ENCODE measurements around the gene KLHL2.
"Not testable (repeated sequence)": the region's sequence is repeated elsewhere in the genome, so short reads cannot be mapped to it uniquely, and the experiment has no call there.

Gene KLHL2

GRCh38 chr4:165199722-165200121 is 7.6 kb upstream of the KLHL2 start:
- DNase-seq (ENCODE audit: low spot score), result no peak

GRCh38 chr4:165201806-165202205 is 5.6 kb upstream of the KLHL2 start:
- DNase-seq (ENCODE audit: low spot score), result no peak

- DNase-seq (ENCODE audit: low spot score), result no peak
Measured at GRCh38 chr4:165203541-165204461, 3.6 kb upstream of the KLHL2 start.

GRCh38 chr4:165204462-165204830 is 2.9 kb upstream of the KLHL2 start:
- no peak for DNase-seq (ENCODE audit: low spot score)

GRCh38 chr4:165207016-165207430 is 338 bp upstream of the KLHL2 start:
- DNase-seq (ENCODE audit: low spot score), result peak; percentile 67

- no peak for DNase-seq (ENCODE audit: low spot score)
Measured at GRCh38 chr4:165208221-165208652, 876 bp downstream of the KLHL2 start.

GRCh38 chr4:165208741-165209388 is 1.5 kb downstream of the KLHL2 start:
- DNase-seq (ENCODE audit: low spot score), result no peak

- DNase-seq (ENCODE audit: low spot score), result no peak
Measured at GRCh38 chr4:165209796-165210195, 2.4 kb downstream of the KLHL2 start.

DNA sequence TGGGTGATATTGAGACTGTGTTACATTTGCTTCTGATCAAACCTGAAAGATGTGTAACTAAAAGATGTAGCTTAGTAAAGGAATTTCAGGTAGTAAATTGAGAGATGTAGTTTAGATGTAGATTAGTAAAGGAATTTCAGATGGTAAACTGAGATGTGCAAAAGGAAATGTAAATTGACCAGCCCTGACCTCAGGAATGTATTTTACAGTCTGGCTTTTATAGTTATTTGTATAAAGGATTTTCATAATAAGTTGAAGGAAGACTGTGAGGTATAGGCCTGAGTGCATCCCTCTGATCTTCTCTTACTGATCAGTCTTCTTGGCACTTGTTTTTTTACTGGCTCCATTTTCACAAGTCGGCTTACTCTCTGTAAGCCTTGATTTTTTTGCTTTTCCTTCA is 3.2 kb downstream of the KLHL2 start:
- no peak for DNase-seq (ENCODE audit: low spot score)

DNA sequence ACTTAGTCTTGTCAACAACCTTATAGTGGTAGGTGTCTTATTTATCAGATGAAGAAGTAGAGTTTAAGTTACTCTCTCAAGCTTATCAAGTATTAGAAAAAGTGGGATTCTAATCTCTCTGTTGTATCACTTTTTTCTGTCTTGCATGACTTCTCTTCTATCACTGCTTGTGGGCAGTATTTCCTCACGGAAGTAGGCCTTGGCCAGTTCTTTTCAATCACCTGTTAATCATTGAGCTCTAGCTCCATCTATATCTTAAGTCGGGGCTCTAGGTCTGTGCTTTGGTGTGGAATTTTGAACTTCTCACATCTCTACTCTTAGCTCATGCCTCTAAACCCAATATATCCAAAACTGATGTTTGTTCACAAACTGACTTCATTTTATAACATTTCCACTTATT is 5.3 kb downstream of the KLHL2 start:
- DNase-seq (ENCODE audit: low spot score), result not testable (repeated sequence)

GRCh38 chr4:165213404-165213803 is 6.0 kb downstream of the KLHL2 start:
- DNase-seq (ENCODE audit: low spot score), result not testable (repeated sequence)

DNA sequence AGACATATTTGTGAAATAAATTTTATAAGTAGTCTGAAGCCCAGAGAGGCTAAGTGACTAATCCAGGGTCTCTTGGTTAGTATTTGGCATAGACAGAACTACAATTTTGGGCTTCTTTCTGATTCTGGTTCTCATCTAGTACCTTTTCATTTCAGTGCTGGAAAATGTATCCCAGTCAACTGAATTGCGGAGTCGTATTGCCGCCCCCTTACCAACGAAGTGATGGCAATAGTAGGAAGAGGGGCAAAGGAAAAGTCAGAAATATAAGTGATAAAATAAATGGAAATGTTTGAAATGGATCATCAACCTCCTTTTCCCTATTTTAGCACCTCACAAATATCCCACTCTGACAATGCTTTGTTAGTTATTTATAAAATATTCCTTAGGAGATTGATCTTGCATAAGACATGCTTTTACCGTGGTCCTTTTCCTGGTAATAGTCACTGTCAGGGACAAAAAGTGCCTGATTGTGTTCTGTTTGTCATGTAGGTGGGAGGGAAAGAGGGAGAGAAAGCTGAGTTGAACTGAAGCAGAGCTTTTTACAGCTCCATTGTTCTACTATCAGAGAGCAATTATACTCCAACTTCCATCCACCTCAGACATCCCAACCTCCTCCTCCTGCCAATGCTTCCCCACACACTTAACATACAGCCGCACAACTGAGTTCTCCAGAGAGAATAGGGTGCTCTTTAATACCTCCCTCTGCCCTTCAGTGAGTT is 6.8 kb downstream of the KLHL2 start:
- not testable (repeated sequence) for DNase-seq (ENCODE audit: low spot score)

DNA sequence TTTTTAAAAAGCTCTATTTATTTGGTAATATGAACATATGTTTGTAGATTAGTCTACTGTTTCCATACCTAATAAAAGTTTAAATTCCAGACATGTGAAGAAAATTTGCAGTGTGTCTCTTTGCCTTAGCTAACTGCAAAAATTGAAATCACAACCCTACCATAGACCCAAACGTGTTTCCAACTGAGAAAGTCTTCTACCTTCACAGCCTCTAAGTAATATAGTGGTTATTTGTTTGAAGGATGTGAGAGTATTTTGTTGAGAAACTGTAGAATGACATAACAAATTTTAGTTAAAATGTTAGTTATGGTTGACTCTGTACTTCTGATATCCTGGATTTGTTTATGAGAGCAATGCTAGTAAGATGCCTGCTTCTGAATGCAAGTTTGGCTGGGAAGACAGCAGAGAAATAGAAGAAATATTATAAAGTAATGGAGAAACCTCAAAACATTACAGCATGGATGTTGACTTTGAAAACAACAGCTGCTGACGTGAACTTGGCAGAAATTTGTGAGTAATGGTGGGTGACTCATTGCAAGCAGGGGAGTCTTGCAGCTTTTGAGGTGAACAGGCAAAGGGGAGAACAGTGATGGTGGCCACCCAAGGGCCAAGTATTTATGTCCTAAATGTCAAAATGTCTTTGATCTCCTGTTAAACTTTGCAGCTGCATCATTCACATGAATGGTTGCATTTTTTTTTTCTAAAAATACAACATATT is 7.8 kb downstream of the KLHL2 start:
- DNase-seq (ENCODE audit: low spot score), result not testable (repeated sequence)

GRCh38 chr4:165215761-165216487 is 8.6 kb downstream of the KLHL2 start:
- DNase-seq (ENCODE audit: low spot score), result not testable (repeated sequence)

GRCh38 chr4:165217325-165217724 is 10.0 kb downstream of the KLHL2 start:
- no peak for DNase-seq (ENCODE audit: low spot score)

GRCh38 chr4:165221306-165221705 is 13.9 kb downstream of the KLHL2 start:
- DNase-seq (ENCODE audit: low spot score), result not testable (repeated sequence)

GRCh38 chr4:165221993-165222650 is 14.8 kb downstream of the KLHL2 start:
- DNase-seq (ENCODE audit: low spot score), result not testable (repeated sequence)

DNA sequence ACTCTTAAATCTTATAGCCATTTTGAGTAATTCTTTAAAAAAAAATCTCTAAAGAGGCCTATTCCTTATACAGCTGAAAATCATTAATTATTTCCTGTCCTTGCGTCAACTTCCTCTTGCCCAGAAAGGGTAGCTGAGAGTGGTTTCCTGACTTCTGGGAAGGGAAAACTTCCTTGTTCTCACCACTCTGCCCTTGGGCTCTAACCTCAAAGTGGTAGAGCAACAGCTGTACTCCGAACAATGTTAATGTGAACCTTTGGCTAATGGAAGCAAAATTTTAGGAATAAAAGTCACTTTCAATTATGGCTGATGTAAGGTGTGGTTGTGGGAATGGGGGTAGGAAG is 15.3 kb downstream of the KLHL2 start:
- DNase-seq (ENCODE audit: low spot score), result no peak

DNA sequence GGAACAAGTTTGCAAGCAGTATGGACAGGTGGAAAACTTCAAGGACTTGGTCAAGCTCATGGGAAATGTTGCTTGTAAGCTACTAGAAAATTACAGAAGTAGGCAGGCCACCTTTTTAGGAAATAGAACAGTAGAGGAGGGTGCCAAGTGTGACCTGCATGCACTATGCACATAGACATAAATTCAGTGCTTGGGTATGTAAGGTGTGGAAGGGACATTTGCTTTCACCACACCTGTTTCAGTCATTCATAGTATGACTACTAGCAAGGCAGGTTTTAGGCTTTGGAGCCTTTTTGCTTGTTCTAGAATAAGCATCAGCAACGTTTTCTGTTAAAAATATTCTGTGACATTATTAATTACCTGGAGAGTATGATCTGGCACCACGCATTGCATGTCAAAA is 20.0 kb downstream of the KLHL2 start:
- DNase-seq (ENCODE audit: low spot score), result not testable (repeated sequence)

DNA sequence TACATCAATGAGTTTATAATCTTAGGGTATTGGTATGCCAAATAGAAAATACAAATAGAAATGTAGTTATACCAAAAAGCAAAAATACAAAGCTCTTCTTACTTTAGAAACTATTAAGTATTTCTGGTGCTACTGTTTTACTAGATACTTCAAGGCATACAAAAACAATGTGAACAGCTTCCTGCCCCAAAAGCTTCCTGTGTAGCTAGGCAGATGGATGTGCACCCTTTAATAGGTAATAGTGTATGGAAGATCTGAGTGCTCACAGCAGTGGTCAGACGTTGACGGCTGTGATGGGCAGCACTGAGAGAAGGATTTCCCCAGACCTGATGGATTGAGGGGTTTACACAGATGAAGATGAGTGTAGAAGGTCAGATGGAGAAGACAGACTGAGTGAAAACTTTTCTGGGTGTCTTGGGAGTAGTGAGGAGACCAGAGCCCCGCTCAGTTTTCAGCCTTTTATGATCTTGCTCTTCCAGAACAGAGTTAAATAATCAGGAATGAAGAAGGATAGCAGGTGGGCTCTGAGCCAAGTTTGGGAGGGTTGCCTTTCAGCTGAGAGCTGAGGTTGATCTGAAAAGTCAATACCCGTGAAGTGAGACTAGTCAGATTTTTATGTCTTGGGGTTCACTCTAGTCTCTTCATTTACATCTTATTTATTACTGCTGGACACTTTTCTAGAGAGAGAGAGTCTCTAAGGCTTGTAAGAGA is 22.3 kb downstream of the KLHL2 start:
- DNase-seq (ENCODE audit: low spot score), result not testable (repeated sequence)

Data from SK-N-DZ (cell line).